Measurements from ENCODE around the gene LRRC74A.

GRCh38 chr14:76882651-76883050 lies 56.4 kb downstream of the LRRC74A start:
- TF ChIP-seq POLR2A (IDR thresholded peaks at IDR 0.05; ENCODE audit: low read depth) (no peak), EP300 (IDR thresholded peaks at IDR 0.05) (no peak), CTCF (IDR thresholded peaks at IDR 0.05) (no peak), POLR2AphosphoS5 (IDR thresholded peaks at IDR 0.05) (no peak)
